Measurements from ENCODE around the gene OR4D2. TPM values are rescaled to one million over a fixed set of nuclear protein-coding genes. Genes with fewer than 3 reads are reported as not detected.

Gene OR4D2
- polyA plus RNA-seq, 1 donor (not counting 4 experiments of a cell fraction or from before 2014, with no cell fraction given): not detected

GRCh38 chr17:58170622-58171021 is 3.8 kb downstream of the OR4D2 start:
- no peaks in the 10 kb centered on the region for H3K36me3 ChIP-seq (ENCODE audit: control insufficient read depth in 2 of 2, extremely low read depth in 1 of 2, insufficient read depth in 2 of 2, low read length in 2 of 2)
- DNase-seq (ENCODE audit: low read depth, low spot score) (no peak), FAIRE-seq (no peak)
- no peak for TF ChIP-seq CTCF (optimal IDR thresholded peaks at IDR 0.05 in 1 of 3, IDR thresholded peaks at IDR 0.05 in 1 of 3, conservative IDR thresholded peaks at IDR 0.05 in 1 of 3; ENCODE audit: extremely low read depth in 1 of 3, insufficient read depth in 2 of 3, low read length in 3 of 3)
- TF ChIP-seq EZH2 (IDR thresholded peaks at IDR 0.05; ENCODE audit: low read length): no peak
- H3K4me3 ChIP-seq (ENCODE audit: control insufficient read depth in 2 of 3, extremely low read depth in 1 of 3, insufficient read depth in 2 of 3, low read depth in 1 of 3, low read length in 3 of 3): no peak overlapping the region
- H3K4me2 ChIP-seq (ENCODE audit: control insufficient read depth, extremely low read depth, insufficient read depth, low read depth, low read length): no peak overlapping the region
- H3K27me3 ChIP-seq (ENCODE audit: control insufficient read depth, extremely low read depth, insufficient read depth, low read length): peaks cover 4% of the 10 kb centered on the region
- dilution Hi-C loops (cut with MboI; ENCODE audit: extremely low pct_ligation_motif_present, low sequenced_read_pairs): no loop called here
- H3K27ac ChIP-seq (ENCODE audit: control insufficient read depth, insufficient read depth, low read length): no peak overlapping the region
- H2AFZ ChIP-seq (ENCODE audit: control insufficient read depth, low read length): no peak overlapping the region
- no peaks in the 10 kb centered on the region for H4K20me1 ChIP-seq (ENCODE audit: control insufficient read depth, extremely low read depth, insufficient read depth, low read length)
- H3K9me3 ChIP-seq (ENCODE audit: control insufficient read depth, low read depth, low read length): no peaks in the 10 kb centered on the region
- no peak overlapping the region for H3K9ac ChIP-seq (ENCODE audit: control insufficient read depth, extremely low read depth, insufficient read depth, low read length)
- no peaks in the 10 kb centered on the region for H3K79me2 ChIP-seq (ENCODE audit: control insufficient read depth, insufficient read depth, low read length)
- H3K4me1 ChIP-seq (ENCODE audit: control insufficient read depth, extremely low read depth, insufficient read depth, low read length): no peaks in the 10 kb centered on the region
- no peaks in the 10 kb centered on the region for H3K9me1 ChIP-seq (ENCODE audit: control insufficient read depth, extremely low read depth, insufficient read depth, low read length)

GRCh38 chr17:58172369-58173071 is 5.7 kb downstream of the OR4D2 start:
- Histone ChIP-seq H3K27me3 (ENCODE audit: control insufficient read depth, extremely low read depth, insufficient read depth, low read length) (peaks cover 4% of the 10 kb centered on the region), H4K20me1 (ENCODE audit: control insufficient read depth, extremely low read depth, insufficient read depth, low read length) (no peaks in the 10 kb centered on the region), H3K9me3 (ENCODE audit: control insufficient read depth, low read depth, low read length) (no peaks in the 10 kb centered on the region), H3K9ac (ENCODE audit: control insufficient read depth, extremely low read depth, insufficient read depth, low read length) (no peak overlapping the region), H3K9me1 (ENCODE audit: control insufficient read depth, extremely low read depth, insufficient read depth, low read length) (no peaks in the 10 kb centered on the region), H3K4me3 (ENCODE audit: control insufficient read depth in 2 of 3, extremely low read depth in 1 of 3, insufficient read depth in 2 of 3, low read depth in 1 of 3, low read length in 3 of 3) (no peak overlapping the region), H3K4me1 (ENCODE audit: control insufficient read depth, extremely low read depth, insufficient read depth, low read length) (no peaks in the 10 kb centered on the region), H3K4me2 (ENCODE audit: control insufficient read depth, extremely low read depth, insufficient read depth, low read depth, low read length) (no peak overlapping the region), H2AFZ (ENCODE audit: control insufficient read depth, low read length) (no peak overlapping the region), H3K79me2 (ENCODE audit: control insufficient read depth, insufficient read depth, low read length) (no peaks in the 10 kb centered on the region), H3K36me3 (ENCODE audit: control insufficient read depth in 2 of 2, extremely low read depth in 1 of 2, insufficient read depth in 2 of 2, low read length in 2 of 2) (no peaks in the 10 kb centered on the region), H3K27ac (ENCODE audit: control insufficient read depth, insufficient read depth, low read length) (no peak overlapping the region)
- DNase-seq (ENCODE audit: low read depth, low spot score): no peak
- TF ChIP-seq CTCF (optimal IDR thresholded peaks at IDR 0.05 in 1 of 3, IDR thresholded peaks at IDR 0.05 in 1 of 3, conservative IDR thresholded peaks at IDR 0.05 in 1 of 3; ENCODE audit: extremely low read depth in 1 of 3, insufficient read depth in 2 of 3, low read length in 3 of 3) (peak; percentile 60 to 69 (median 64)), EZH2 (IDR thresholded peaks at IDR 0.05; ENCODE audit: low read length) (no peak)
- peak; percentile 62 for FAIRE-seq
- dilution Hi-C loops (cut with MboI; ENCODE audit: extremely low pct_ligation_motif_present, low sequenced_read_pairs): no loop called here

All from keratinocyte (primary cell).